ENCODE data around the gene NKX1-1. TPM values are rescaled to one million over a fixed set of nuclear protein-coding genes. Genes with fewer than 3 reads are reported as not detected.

NKX1-1 gene
- total RNA-seq, 2 experiments from 2014 or later, result not detected

GRCh38 chr4:1362046-1362445, 44.2 kb downstream of the NKX1-1 start:
- no peak for TF ChIP-seq CTCF (IDR thresholded peaks at IDR 0.05)
- peaks cover 33% of the 10 kb centered on the region for H3K36me3 ChIP-seq (ENCODE audit: insufficient read depth, low read length)
- H3K4me3 ChIP-seq (ENCODE audit: low read length), result no peak overlapping the region
- intact Hi-C loops (cut with DNase I, micrococcal nuclease), result no loop called here
- ATAC-seq (ENCODE audit: poor library complexity), result no peak
- Mint-ChIP-seq H3K4me1 (ENCODE audit: low read depth) (no peaks in the 10 kb centered on the region), H3K36me3 (ENCODE audit: low read depth) (peaks cover 11% of the 10 kb centered on the region), H3K4me3 (no peak overlapping the region), H3K27ac (no peak overlapping the region), H3K27me3 (no peaks in the 10 kb centered on the region), H3K9me3 (no peaks in the 10 kb centered on the region)
- no peaks in the 10 kb centered on the region for H3K4me1 ChIP-seq (ENCODE audit: insufficient read depth, low read length)
- H3K9me3 ChIP-seq (ENCODE audit: control insufficient read depth in 1 of 2, insufficient read depth in 1 of 2, low read length in 2 of 2), result no peaks in the 10 kb centered on the region
- ChIA-PET CTCF (no interaction called here), POLR2A (no interaction called here)
- no peak for DNase-seq
- no peaks in the 10 kb centered on the region for H3K27me3 ChIP-seq (ENCODE audit: control insufficient read depth in 1 of 2, insufficient read depth in 2 of 2, low read length in 2 of 2)
- H3K27ac ChIP-seq (ENCODE audit: low read depth in 1 of 2, low read length in 2 of 2), result no peak overlapping the region

GRCh38 chr4:1361431-1361830, 44.8 kb downstream of the NKX1-1 start:
- Mint-ChIP-seq H3K27me3 (no peaks in the 10 kb centered on the region), H3K36me3 (ENCODE audit: low read depth) (peaks cover 12% of the 10 kb centered on the region), H3K4me3 (no peak overlapping the region), H3K27ac (no peak overlapping the region), H3K4me1 (ENCODE audit: low read depth) (no peaks in the 10 kb centered on the region), H3K9me3 (no peaks in the 10 kb centered on the region)
- ATAC-seq (ENCODE audit: poor library complexity) (no peak), DNase-seq (no peak)
- H3K4me3 ChIP-seq (ENCODE audit: low read length), result no peak overlapping the region
- H3K27ac ChIP-seq (ENCODE audit: low read depth in 1 of 2, low read length in 2 of 2), result no peak overlapping the region
- ChIA-PET POLR2A (no interaction called here), CTCF (no interaction called here)
- no peaks in the 10 kb centered on the region for H3K9me3 ChIP-seq (ENCODE audit: control insufficient read depth in 1 of 2, insufficient read depth in 1 of 2, low read length in 2 of 2)
- intact Hi-C loops (cut with DNase I, micrococcal nuclease), result no loop called here
- H3K27me3 ChIP-seq (ENCODE audit: control insufficient read depth in 1 of 2, insufficient read depth in 2 of 2, low read length in 2 of 2), result no peaks in the 10 kb centered on the region
- H3K4me1 ChIP-seq (ENCODE audit: insufficient read depth, low read length), result no peaks in the 10 kb centered on the region
- no peak for TF ChIP-seq CTCF (IDR thresholded peaks at IDR 0.05)
- H3K36me3 ChIP-seq (ENCODE audit: insufficient read depth, low read length), result peaks cover 27% of the 10 kb centered on the region

- no peaks in the 10 kb centered on the region for H3K9me3 Mint-ChIP-seq
- Histone ChIP-seq H3K4me3 (ENCODE audit: low read length) (no peak overlapping the region), H3K27me3 (ENCODE audit: control insufficient read depth in 1 of 2, insufficient read depth in 2 of 2, low read length in 2 of 2) (no peaks in the 10 kb centered on the region), H3K9me3 (ENCODE audit: control insufficient read depth in 1 of 2, insufficient read depth in 1 of 2, low read length in 2 of 2) (no peaks in the 10 kb centered on the region), H3K27ac (ENCODE audit: low read depth in 1 of 2, low read length in 2 of 2) (no peak overlapping the region), H3K4me1 (ENCODE audit: insufficient read depth, low read length) (peaks cover 6% of the 10 kb centered on the region), H3K36me3 (ENCODE audit: insufficient read depth, low read length) (peaks cover 32% of the 10 kb centered on the region)
- H3K27ac Mint-ChIP-seq, result no peak overlapping the region
- intact Hi-C loops (cut with DNase I, micrococcal nuclease), result no loop called here
- H3K27me3 Mint-ChIP-seq, result no peaks in the 10 kb centered on the region
- DNase-seq (no peak), ATAC-seq (ENCODE audit: poor library complexity) (no peak)
- ChIA-PET POLR2A (no interaction called here), CTCF (no interaction called here)
- no peak for TF ChIP-seq CTCF (IDR thresholded peaks at IDR 0.05)
- H3K4me3 Mint-ChIP-seq, result no peak overlapping the region
- H3K4me1 Mint-ChIP-seq (ENCODE audit: low read depth), result no peaks in the 10 kb centered on the region
- peaks cover 15% of the 10 kb centered on the region for H3K36me3 Mint-ChIP-seq (ENCODE audit: low read depth)
These were observed 45.6 kb downstream of the NKX1-1 start for GRCh38 chr4:1360423-1361283.

Measured in CD4-positive, alpha-beta T cell (primary cell).